SH-SY5Y (cell line): ENCODE results near the gene CAPN14.

Experiments
- GATA2 ChIP-seq: IDR thresholded peaks from 2 replicates; pipeline ENCODE4 v1.6.1; 2011; ENCODE audit warnings: mild to moderate bottlenecking, low read depth, low read length
- GATA3 ChIP-seq: IDR thresholded peaks from 2 replicates; pipeline ENCODE4 v1.6.1; 2011; ENCODE audit warnings: low read depth, mild to moderate bottlenecking, low read length, moderate library complexity

DNA sequence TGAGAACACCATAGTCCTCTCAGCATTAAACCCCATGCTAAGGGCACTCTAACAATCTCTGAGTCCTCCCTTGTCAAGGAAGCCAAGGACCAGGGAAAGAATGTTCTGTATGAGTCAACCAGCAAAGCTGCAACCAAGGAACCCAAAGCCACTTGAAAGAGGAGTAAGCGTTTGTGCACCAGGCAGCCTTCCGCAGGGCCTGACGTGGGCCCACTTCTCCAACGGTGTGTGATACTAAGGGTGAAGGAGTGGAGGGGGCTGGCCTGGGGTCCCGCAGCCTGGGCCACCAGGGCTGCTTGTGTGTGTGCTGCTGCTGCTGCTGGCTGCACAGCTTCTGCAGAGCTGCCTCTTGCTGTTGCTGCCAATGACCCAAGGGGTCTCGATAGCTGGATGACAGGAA is 49.0 kb downstream of the CAPN14 start:
- no peak for TF ChIP-seq GATA3
- TF ChIP-seq GATA2: no peak
